HEK293 (cell line): Measurements from ENCODE around the gene NTRK3.

Experiments
- CTCF ChIA-PET: fragments of 350-600 bp; formaldehyde crosslinking; extraction: SDS; loops from one replicate; lab custom pipeline; 2021; ENCODE audit warnings: antibody characterized with exemption; lab: Yijun Ruan, JAX
- POLR2A ChIA-PET: fragments of 300-600 bp; formaldehyde crosslinking; extraction: SDS; loops from one replicate; lab custom pipeline; 2020; ENCODE audit warnings: antibody characterized with exemption, inconsistent platforms; lab: Yijun Ruan, JAX
- H3K27ac ChIP-seq: fragments of 200-500 bp; sonication (Bioruptor generic); 2 replicates; pipeline ENCODE4 v1.5.1; 2014; ENCODE audit warnings: low read depth, low read length, control low read depth, inconsistent platforms; ENCODE audit errors: extremely low read depth
- H3K36me3 ChIP-seq, 2 experiments: fragments of 200-500 bp in 1 of 2; sonication (Bioruptor generic) in 1 of 2; 1 replicate in 1 of 2; 2 replicates in 1 of 2; pipeline ENCODE4 v1.5.1; 2014 to 2017; ENCODE audit warnings: inconsistent platforms in 2 of 2, low read length in 2 of 2; ENCODE audit not compliant: control insufficient read depth in 2 of 2, insufficient read depth in 1 of 2
- H3K4me1 ChIP-seq: fragments of 200-500 bp; sonication (Bioruptor generic); 2 replicates; pipeline ENCODE4 v1.5.1; 2014; ENCODE audit warnings: mild to moderate bottlenecking, low read length, inconsistent platforms; ENCODE audit not compliant: control insufficient read depth, insufficient read depth
- H3K4me3 ChIP-seq: 2 replicates; pipeline ENCODE4 v1.5.1; 2011; ENCODE audit warnings: low read depth, mild to moderate bottlenecking, control low read depth, low read length, moderate library complexity
- H3K9me3 ChIP-seq: fragments of 200-500 bp; sonication (Bioruptor generic); 2 replicates; pipeline ENCODE4 v1.5.1; 2014; ENCODE audit warnings: low read depth, low read length, inconsistent platforms; ENCODE audit not compliant: control insufficient read depth, insufficient read depth
- KLF8 ChIP-seq: fragments of 450-650 bp; formaldehyde crosslinking; IDR thresholded peaks from 2 replicates; pipeline ENCODE4 v1.5.1; 2016; ENCODE audit warnings: missing biosample characterization, missing genetic modification characterization
- ZBTB26 ChIP-seq: fragments of 450-650 bp; formaldehyde crosslinking; optimal IDR thresholded peaks from 2 replicates; pipeline ENCODE3; 2016; ENCODE audit warnings: missing biosample characterization, mild to moderate bottlenecking, missing genetic modification characterization
- ZFP69B ChIP-seq: fragments of 450-650 bp; formaldehyde crosslinking; IDR thresholded peaks from 2 replicates; pipeline ENCODE4 v1.5.1; 2016; ENCODE audit warnings: missing biosample characterization, missing genetic modification characterization
- ZIC2 ChIP-seq: fragments of 450-650 bp; formaldehyde crosslinking; IDR thresholded peaks from 2 replicates; pipeline ENCODE4 v1.5.1; 2016; ENCODE audit warnings: missing biosample characterization, missing genetic modification characterization
- ZNF114 ChIP-seq: fragments of 450-650 bp; formaldehyde crosslinking; IDR thresholded peaks from 2 replicates; pipeline ENCODE4 v1.5.0; 2017; ENCODE audit warnings: missing biosample characterization, missing genetic modification characterization
- ZNF157 ChIP-seq: fragments of 450-650 bp; formaldehyde crosslinking; IDR thresholded peaks from 2 replicates; pipeline ENCODE4 v1.5.1; 2016; ENCODE audit warnings: missing biosample characterization, missing genetic modification characterization
- ZNF174 ChIP-seq: fragments of 450-650 bp; formaldehyde crosslinking; IDR thresholded peaks from 2 replicates; pipeline ENCODE4 v1.5.0; 2017; ENCODE audit warnings: missing biosample characterization, mild to moderate bottlenecking, missing genetic modification characterization
- ZNF175 ChIP-seq: fragments of 450-650 bp; formaldehyde crosslinking; IDR thresholded peaks from 2 replicates; pipeline ENCODE4 v1.5.1; 2016; ENCODE audit warnings: missing biosample characterization, missing genetic modification characterization
- ZNF274 ChIP-seq, 2 experiments: fragments of 200-500 bp in 1 of 2; fragments of 450-650 bp in 1 of 2; sonication (Bioruptor generic) in 1 of 2; formaldehyde crosslinking in 1 of 2; IDR thresholded peaks; 2 replicates each; pipeline versions ENCODE4 v1.5.1 to v1.6.1; 2014 to 2016; ENCODE audit warnings: borderline replicate concordance in 1 of 2, inconsistent platforms in 1 of 2, low read length in 1 of 2, missing biosample characterization in 1 of 2, missing genetic modification characterization in 1 of 2
- ZNF398 ChIP-seq: fragments of 450-650 bp; formaldehyde crosslinking; IDR thresholded peaks from 2 replicates; pipeline ENCODE4 v1.5.1; 2017; ENCODE audit warnings: missing biosample characterization, missing genetic modification characterization
- ZNF473 ChIP-seq: fragments of 450-650 bp; formaldehyde crosslinking; IDR thresholded peaks from 2 replicates; pipeline ENCODE4 v1.5.1; 2017; ENCODE audit warnings: missing biosample characterization, missing genetic modification characterization
- ZNF518A ChIP-seq: fragments of 450-650 bp; formaldehyde crosslinking; conservative IDR thresholded peaks from 2 replicates; pipeline ENCODE4 v1.5.1; 2016; ENCODE audit warnings: low read depth, missing biosample characterization, missing genetic modification characterization
- ZNF529 ChIP-seq: fragments of 450-650 bp; formaldehyde crosslinking; IDR thresholded peaks from 2 replicates; pipeline ENCODE4 v1.5.1; 2017; ENCODE audit warnings: missing genetic modification characterization, missing biosample characterization; ENCODE audit not compliant: insufficient replicate concordance
- ZNF747 ChIP-seq: fragments of 450-650 bp; formaldehyde crosslinking; IDR thresholded peaks from 2 replicates; pipeline ENCODE4 v1.5.1; 2016; ENCODE audit warnings: missing biosample characterization, missing genetic modification characterization
- ZNF776 ChIP-seq: fragments of 450-650 bp; formaldehyde crosslinking; IDR thresholded peaks from 2 replicates; pipeline ENCODE4 v1.5.0; 2017; ENCODE audit warnings: missing biosample characterization, missing genetic modification characterization, borderline replicate concordance
- ZSCAN4 ChIP-seq: fragments of 450-650 bp; formaldehyde crosslinking; IDR thresholded peaks from 2 replicates; pipeline ENCODE4 v1.5.1; 2017; ENCODE audit warnings: missing biosample characterization, missing genetic modification characterization
- TF ChIP-seq, protein P1 (sequence below): fragments of 450-650 bp; formaldehyde crosslinking; IDR thresholded peaks from 2 replicates; pipeline ENCODE4 v1.5.1; 2016; ENCODE audit warnings: missing biosample characterization, missing genetic modification characterization

NTRK3 gene

GRCh38 chr15:88108991-88109390, 147.5 kb downstream of the NTRK3 start (continued):
- TF ChIP-seq ZNF518A (tag by site-specific recombination) (no peak), ZNF175 (tag by site-specific recombination) (no peak), ZNF398 (tag by site-specific recombination) (no peak), ZIC2 (tag by site-specific recombination) (no peak), ZNF157 (tag by site-specific recombination) (no peak)
- TF ChIP-seq, all 188 proteins: peak for 0

DNA sequence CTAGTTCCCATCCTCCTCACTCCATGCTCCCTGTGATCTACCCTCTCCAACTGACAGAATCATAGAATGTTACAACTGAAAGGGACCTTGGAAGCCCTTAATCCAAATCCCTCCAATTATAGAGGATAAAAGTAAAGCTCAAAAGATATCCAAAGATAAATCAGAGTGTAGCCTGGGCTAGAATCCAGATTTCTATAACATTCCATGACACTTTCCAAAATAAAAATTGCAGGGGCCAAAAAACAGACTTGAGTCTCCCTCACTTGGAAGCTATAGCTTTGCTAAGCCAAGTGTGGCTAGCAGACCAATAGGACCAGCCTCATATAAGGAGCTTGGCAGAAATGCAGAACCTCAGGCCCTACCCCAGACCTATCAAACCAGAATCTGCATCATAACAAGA, 148.1 kb downstream of the NTRK3 start:
- CTCF ChIA-PET = no interaction called here
- Histone ChIP-seq H3K4me3 (no peak overlapping the region), H3K27ac (no peak overlapping the region), H3K36me3 (no peaks in the 10 kb centered on the region), H3K4me1 (no peaks in the 10 kb centered on the region), H3K9me3 (no peaks in the 10 kb centered on the region)
- POLR2A ChIA-PET = no interaction called here
- no peak for TF ChIP-seq ZSCAN4 (tag by site-specific recombination)
- no peak for TF ChIP-seq ZNF776
- TF ChIP-seq ZNF473 (tag by site-specific recombination) = no peak
- TF ChIP-seq, protein P1, sequence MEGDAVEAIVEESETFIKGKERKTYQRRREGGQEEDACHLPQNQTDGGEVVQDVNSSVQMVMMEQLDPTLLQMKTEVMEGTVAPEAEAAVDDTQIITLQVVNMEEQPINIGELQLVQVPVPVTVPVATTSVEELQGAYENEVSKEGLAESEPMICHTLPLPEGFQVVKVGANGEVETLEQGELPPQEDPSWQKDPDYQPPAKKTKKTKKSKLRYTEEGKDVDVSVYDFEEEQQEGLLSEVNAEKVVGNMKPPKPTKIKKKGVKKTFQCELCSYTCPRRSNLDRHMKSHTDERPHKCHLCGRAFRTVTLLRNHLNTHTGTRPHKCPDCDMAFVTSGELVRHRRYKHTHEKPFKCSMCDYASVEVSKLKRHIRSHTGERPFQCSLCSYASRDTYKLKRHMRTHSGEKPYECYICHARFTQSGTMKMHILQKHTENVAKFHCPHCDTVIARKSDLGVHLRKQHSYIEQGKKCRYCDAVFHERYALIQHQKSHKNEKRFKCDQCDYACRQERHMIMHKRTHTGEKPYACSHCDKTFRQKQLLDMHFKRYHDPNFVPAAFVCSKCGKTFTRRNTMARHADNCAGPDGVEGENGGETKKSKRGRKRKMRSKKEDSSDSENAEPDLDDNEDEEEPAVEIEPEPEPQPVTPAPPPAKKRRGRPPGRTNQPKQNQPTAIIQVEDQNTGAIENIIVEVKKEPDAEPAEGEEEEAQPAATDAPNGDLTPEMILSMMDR (tag by site-specific recombination) = no peak
- TF ChIP-seq ZNF747 (tag by site-specific recombination) = no peak
- TF ChIP-seq ZBTB26 (tag by site-specific recombination) = no peak
- TF ChIP-seq ZNF114 (tag by site-specific recombination) = no peak
- no peak for TF ChIP-seq ZNF274 (IDR thresholded peaks at IDR 0.05; ENCODE audit: low read length)
- TF ChIP-seq ZNF274 (tag by site-specific recombination; IDR thresholded peaks at IDR 0.05; ENCODE audit: borderline replicate concordance) = no peak
- TF ChIP-seq ZFP69B (tag by site-specific recombination) = no peak
- TF ChIP-seq KLF8 = no peak
- TF ChIP-seq ZNF174 (tag by site-specific recombination) = no peak
- no peak for TF ChIP-seq ZNF529 (tag by site-specific recombination)
